GM23338 (cell line): ENCODE measurements around the gene FAM83F. TPM values are rescaled to one million over a fixed set of nuclear protein-coding genes. Genes with fewer than 3 reads are reported as not detected.

ENCODE experiments used
- ATAC-seq: fragments of 200-7000 bp; cut with Tn5 transposase; 3 replicates; pipeline ENCODE4 v1.9.1; 2020
- DNase-seq: peaks from one replicate; pipeline ENCODE4 v3.0.0-alpha.2; 2015; ENCODE audit warnings: low spot score
- H2AFZ ChIP-seq: fragments of 200-600 bp; sonication (generic); 2 replicates; pipeline ENCODE4 v1.8.0; 2016; ENCODE audit warnings: antibody characterized with exemption, mild to moderate bottlenecking, moderate library complexity
- H3F3A ChIP-seq: fragments of 200-600 bp; sonication (generic); replicated peaks from 2 replicates; pipeline ENCODE4 v1.8.0; 2017; ENCODE audit warnings: antibody characterized with exemption, mixed run types, low read depth
- H3K27ac ChIP-seq: fragments of 200-600 bp; sonication (generic); 2 replicates; pipeline ENCODE4 v1.6.1; 2016; ENCODE audit warnings: low read depth
- H3K27me3 ChIP-seq: fragments of 200-600 bp; sonication (generic); 2 replicates; pipeline ENCODE4 v1.8.0; 2016; ENCODE audit warnings: mild to moderate bottlenecking, mixed run types, moderate library complexity; ENCODE audit not compliant: insufficient read depth
- H3K36me3 ChIP-seq: fragments of 200-600 bp; sonication (generic); 2 replicates; pipeline ENCODE4 v1.8.0; 2016; ENCODE audit warnings: mild to moderate bottlenecking; ENCODE audit not compliant: insufficient read depth
- H3K4me1 ChIP-seq: fragments of 200-600 bp; sonication (generic); 2 replicates; pipeline ENCODE4 v1.8.0; 2016; ENCODE audit warnings: mild to moderate bottlenecking, moderate library complexity; ENCODE audit not compliant: insufficient read depth
- H3K4me2 ChIP-seq: fragments of 200-600 bp; sonication (generic); 2 replicates; pipeline ENCODE4 v1.7.1; 2017; ENCODE audit warnings: mixed run types
- H3K4me3 ChIP-seq: fragments of 200-600 bp; sonication (generic); 2 replicates; pipeline ENCODE4 v1.6.1; 2016; ENCODE audit warnings: mixed run types
- H3K79me2 ChIP-seq: fragments of 200-600 bp; sonication (generic); replicated peaks from 2 replicates; pipeline ENCODE4 v1.8.0; 2017; ENCODE audit warnings: mild to moderate bottlenecking; ENCODE audit not compliant: insufficient read depth
- H3K9me2 ChIP-seq: fragments of 200-600 bp; sonication (generic); 2 replicates; pipeline ENCODE4 v1.8.0; 2017; ENCODE audit not compliant: insufficient read depth
- H4K20me1 ChIP-seq: fragments of 200-600 bp; sonication (generic); replicated peaks from 2 replicates; pipeline ENCODE4 v1.8.0; 2017; ENCODE audit warnings: mild to moderate bottlenecking; ENCODE audit not compliant: insufficient read depth
- H3K27ac Mint-ChIP-seq: 2 replicates; pipeline ENCODE4 v1.8.0; 2020; ENCODE audit warnings: inconsistent platforms, mild to moderate bottlenecking, moderate library complexity, mixed read lengths
- H3K27me3 Mint-ChIP-seq: 3 replicates; pipeline ENCODE4 v1.8.0; 2022; ENCODE audit warnings: low read depth, mild to moderate bottlenecking, moderate library complexity, mixed read lengths, inconsistent platforms; ENCODE audit not compliant: insufficient read depth, poor library complexity
- H3K36me3 Mint-ChIP-seq: 3 replicates; pipeline ENCODE4 v1.8.0; 2021; ENCODE audit warnings: low read depth, mild to moderate bottlenecking, inconsistent platforms, moderate library complexity, mixed read lengths
- H3K4me1 Mint-ChIP-seq: 3 replicates; pipeline ENCODE4 v1.8.0; 2020; ENCODE audit warnings: mild to moderate bottlenecking, inconsistent platforms, mixed read lengths
- H3K4me3 Mint-ChIP-seq: 3 replicates; pipeline ENCODE4 v1.8.0; 2021; ENCODE audit warnings: moderate library complexity, mild to moderate bottlenecking, inconsistent platforms, mixed read lengths
- H3K9me3 Mint-ChIP-seq: 3 replicates; pipeline ENCODE4 v1.8.0; 2020; ENCODE audit warnings: moderate library complexity, mild to moderate bottlenecking, inconsistent platforms, mixed read lengths
- CREB1 ChIP-seq: fragments of 250-450 bp; sonication (Bioruptor Pico); IDR thresholded peaks from 2 replicates; pipeline ENCODE4 v1.5.0; 2020; ENCODE audit warnings: low read depth, mild to moderate bottlenecking, moderate library complexity
- NANOG ChIP-seq: IDR thresholded peaks from 2 replicates; pipeline ENCODE4 v1.6.1; 2016; ENCODE audit warnings: antibody characterized with exemption, borderline replicate concordance
- POLR2AphosphoS5 ChIP-seq: IDR thresholded peaks from 2 replicates; pipeline ENCODE4 v1.6.1; 2016; ENCODE audit warnings: antibody characterized with exemption, low read depth
- ZNF331 ChIP-seq: fragments of 250-450 bp; sonication (Bioruptor Pico); IDR thresholded peaks from 2 replicates; pipeline ENCODE4 v1.5.0; 2020; ENCODE audit warnings: low read depth, mild to moderate bottlenecking, moderate library complexity
- polyA plus RNA-seq: library from polyadenylated mRNA; unstranded; fragments of >200 nt; fragmentation: Nextera tagmentation; extraction: Ambion mirVana; gene quantifications from 2 replicates; pipeline ENCODE4 v1.2.1, GENCODE V29; 2016
- total RNA-seq: library from RNA; depleted of rRNA; stranded (reverse); fragments of >200 nt; shearing (Covaris generic); gene quantifications from 2 replicates; pipeline ENCODE4 v1.2.3, GENCODE V29; 2014
- TF ChIP-seq, protein P1 (sequence below): IDR thresholded peaks from one replicate; pipeline ENCODE4 v1.6.1; 2018; ENCODE audit warnings: antibody characterized with exemption; ENCODE audit not compliant: unreplicated experiment
- TF ChIP-seq, protein P2 (sequence below), 2 experiments: fragments of 200-600 bp in 1 of 2; sonication (generic) in 1 of 2; conservative IDR thresholded peaks; 2 replicates each; pipeline versions ENCODE4 v1.5.1 to v1.6.1; 2016 to 2017; ENCODE audit warnings: antibody characterized with exemption in 2 of 2, low read depth in 2 of 2, mild to moderate bottlenecking in 2 of 2, moderate library complexity in 1 of 2
- TF ChIP-seq, protein P3 (sequence below): IDR thresholded peaks from 2 replicates; pipeline ENCODE4 v1.6.1; 2016; ENCODE audit warnings: antibody characterized with exemption

FAM83F gene
- total and polyA plus RNA-seq, 2 experiments from 2014 or later = 3.7 to 15.9 TPM

DNA sequence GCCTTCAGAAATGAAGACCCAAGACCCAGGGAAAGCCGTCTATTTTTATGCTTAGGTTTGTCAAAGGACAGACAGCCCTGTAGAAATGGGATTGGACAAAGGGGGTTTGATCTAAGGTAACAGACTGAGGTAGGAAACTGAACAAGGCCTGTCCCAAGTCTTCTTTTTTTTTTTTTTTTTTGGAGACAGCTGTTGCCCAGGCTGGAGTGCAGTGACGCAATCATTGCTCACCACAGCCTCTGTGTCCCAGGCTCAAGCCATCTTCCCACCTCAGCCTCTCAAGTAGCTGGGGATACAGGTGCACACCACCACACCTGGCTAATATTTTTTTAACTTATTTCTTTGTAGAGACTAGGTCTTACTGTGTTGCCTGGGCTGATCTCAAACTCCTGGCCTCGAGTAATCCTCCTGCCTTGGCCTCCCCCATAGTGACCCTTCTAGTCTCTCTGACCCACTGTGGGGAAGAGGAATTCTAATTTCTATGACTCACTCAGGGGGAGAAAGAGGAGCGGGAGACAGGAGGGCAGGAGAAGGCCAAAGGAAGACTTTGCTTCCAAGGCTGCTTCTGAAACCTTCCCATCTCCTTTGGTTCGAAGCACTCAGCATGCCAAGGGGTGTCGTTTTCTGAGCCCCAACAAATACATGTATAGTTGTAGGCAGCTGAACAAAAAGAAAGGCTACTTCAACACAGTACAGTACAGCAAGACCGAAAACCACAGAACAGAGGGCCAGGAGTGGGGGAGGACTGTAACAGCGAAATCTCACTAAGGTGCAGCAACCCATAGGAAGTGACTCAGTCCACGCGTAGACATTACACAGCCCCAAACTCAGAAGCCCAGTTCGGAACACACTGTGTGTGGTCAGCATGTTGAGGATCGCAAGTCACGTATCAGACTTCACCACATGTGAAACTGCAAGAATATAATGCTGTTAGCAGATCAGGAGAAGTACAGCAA is 33.7 kb upstream of the FAM83F start:
- Histone ChIP-seq H4K20me1 (no peaks in the 10 kb centered on the region), H3K9me2 (no peaks in the 10 kb centered on the region), H3F3A (no peaks in the 10 kb centered on the region), H3K4me3 (no peak overlapping the region), H3K4me1 (peaks cover 4% of the 10 kb centered on the region; the same call in 1 of the 2 replicates), H3K79me2 (no peaks in the 10 kb centered on the region), H3K36me3 (no peaks in the 10 kb centered on the region), H3K4me2 (no peak overlapping the region), H3K27ac (no peak overlapping the region), H2AFZ (0 out of 2 replicates have a peak overlapping the region, but pooled peaks have one; percentile 38), H3K27me3 (no peaks in the 10 kb centered on the region)
- Mint-ChIP-seq H3K4me3 (no peak overlapping the region), H3K27me3 (peaks cover 12% of the 10 kb centered on the region), H3K9me3 (peaks cover 3% of the 10 kb centered on the region; the same call in 1 of the 3 replicates), H3K27ac (no peak overlapping the region), H3K36me3 (no peaks in the 10 kb centered on the region), H3K4me1 (peaks cover 29% of the 10 kb centered on the region)
- no peak for ATAC-seq
- no peak for TF ChIP-seq CREB1 (CRISPR knock-in tag)
- TF ChIP-seq, protein P1, sequence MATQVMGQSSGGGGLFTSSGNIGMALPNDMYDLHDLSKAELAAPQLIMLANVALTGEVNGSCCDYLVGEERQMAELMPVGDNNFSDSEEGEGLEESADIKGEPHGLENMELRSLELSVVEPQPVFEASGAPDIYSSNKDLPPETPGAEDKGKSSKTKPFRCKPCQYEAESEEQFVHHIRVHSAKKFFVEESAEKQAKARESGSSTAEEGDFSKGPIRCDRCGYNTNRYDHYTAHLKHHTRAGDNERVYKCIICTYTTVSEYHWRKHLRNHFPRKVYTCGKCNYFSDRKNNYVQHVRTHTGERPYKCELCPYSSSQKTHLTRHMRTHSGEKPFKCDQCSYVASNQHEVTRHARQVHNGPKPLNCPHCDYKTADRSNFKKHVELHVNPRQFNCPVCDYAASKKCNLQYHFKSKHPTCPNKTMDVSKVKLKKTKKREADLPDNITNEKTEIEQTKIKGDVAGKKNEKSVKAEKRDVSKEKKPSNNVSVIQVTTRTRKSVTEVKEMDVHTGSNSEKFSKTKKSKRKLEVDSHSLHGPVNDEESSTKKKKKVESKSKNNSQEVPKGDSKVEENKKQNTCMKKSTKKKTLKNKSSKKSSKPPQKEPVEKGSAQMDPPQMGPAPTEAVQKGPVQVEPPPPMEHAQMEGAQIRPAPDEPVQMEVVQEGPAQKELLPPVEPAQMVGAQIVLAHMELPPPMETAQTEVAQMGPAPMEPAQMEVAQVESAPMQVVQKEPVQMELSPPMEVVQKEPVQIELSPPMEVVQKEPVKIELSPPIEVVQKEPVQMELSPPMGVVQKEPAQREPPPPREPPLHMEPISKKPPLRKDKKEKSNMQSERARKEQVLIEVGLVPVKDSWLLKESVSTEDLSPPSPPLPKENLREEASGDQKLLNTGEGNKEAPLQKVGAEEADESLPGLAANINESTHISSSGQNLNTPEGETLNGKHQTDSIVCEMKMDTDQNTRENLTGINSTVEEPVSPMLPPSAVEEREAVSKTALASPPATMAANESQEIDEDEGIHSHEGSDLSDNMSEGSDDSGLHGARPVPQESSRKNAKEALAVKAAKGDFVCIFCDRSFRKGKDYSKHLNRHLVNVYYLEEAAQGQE = no peak
- TF ChIP-seq POLR2AphosphoS5 = no peak
- no peak for DNase-seq

DNA sequence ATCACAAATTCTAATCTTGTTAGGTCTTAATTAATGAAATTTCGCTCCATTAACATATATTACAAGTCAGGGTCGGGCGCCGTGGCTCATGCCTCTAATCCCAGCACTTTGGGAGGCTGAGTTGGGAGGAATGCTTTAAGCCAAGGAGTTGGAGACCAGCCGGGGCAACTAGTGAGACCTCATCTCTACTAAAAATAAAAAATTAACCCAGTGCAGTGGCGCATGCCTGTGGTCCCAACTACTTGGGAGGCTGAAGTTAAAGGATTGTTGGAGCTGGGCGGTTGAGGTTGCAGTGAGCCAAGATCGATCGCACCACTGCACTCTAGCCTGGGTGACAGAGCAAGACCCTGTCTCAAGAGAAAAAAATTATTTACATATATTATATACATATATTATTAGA is 32.7 kb upstream of the FAM83F start:
- Mint-ChIP-seq H3K36me3 (no peaks in the 10 kb centered on the region), H3K27me3 (peaks cover 10% of the 10 kb centered on the region), H3K27ac (no peak overlapping the region), H3K4me3 (no peak overlapping the region), H3K4me1 (peaks cover 25% of the 10 kb centered on the region), H3K9me3 (peaks cover 3% of the 10 kb centered on the region; the same call in 1 of the 3 replicates)
- Histone ChIP-seq H4K20me1 (no peaks in the 10 kb centered on the region), H3K27me3 (no peaks in the 10 kb centered on the region), H2AFZ (no peak overlapping the region), H3K4me1 (peaks cover 4% of the 10 kb centered on the region; the same call in 1 of the 2 replicates), H3K36me3 (no peaks in the 10 kb centered on the region), H3K79me2 (no peaks in the 10 kb centered on the region), H3K4me3 (no peak overlapping the region), H3K27ac (no peak overlapping the region), H3K9me2 (no peaks in the 10 kb centered on the region), H3F3A (no peaks in the 10 kb centered on the region), H3K4me2 (no peak overlapping the region)
- DNase-seq = no peak
- ATAC-seq = no peak
- no peak for TF ChIP-seq ZNF331 (CRISPR knock-in tag)
- TF ChIP-seq NANOG = no peak
- TF ChIP-seq, protein P2, sequence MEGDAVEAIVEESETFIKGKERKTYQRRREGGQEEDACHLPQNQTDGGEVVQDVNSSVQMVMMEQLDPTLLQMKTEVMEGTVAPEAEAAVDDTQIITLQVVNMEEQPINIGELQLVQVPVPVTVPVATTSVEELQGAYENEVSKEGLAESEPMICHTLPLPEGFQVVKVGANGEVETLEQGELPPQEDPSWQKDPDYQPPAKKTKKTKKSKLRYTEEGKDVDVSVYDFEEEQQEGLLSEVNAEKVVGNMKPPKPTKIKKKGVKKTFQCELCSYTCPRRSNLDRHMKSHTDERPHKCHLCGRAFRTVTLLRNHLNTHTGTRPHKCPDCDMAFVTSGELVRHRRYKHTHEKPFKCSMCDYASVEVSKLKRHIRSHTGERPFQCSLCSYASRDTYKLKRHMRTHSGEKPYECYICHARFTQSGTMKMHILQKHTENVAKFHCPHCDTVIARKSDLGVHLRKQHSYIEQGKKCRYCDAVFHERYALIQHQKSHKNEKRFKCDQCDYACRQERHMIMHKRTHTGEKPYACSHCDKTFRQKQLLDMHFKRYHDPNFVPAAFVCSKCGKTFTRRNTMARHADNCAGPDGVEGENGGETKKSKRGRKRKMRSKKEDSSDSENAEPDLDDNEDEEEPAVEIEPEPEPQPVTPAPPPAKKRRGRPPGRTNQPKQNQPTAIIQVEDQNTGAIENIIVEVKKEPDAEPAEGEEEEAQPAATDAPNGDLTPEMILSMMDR (conservative IDR thresholded peaks at IDR 0.05; ENCODE audit: low read depth in 2 of 2) = no peak
- TF ChIP-seq, protein P3, sequence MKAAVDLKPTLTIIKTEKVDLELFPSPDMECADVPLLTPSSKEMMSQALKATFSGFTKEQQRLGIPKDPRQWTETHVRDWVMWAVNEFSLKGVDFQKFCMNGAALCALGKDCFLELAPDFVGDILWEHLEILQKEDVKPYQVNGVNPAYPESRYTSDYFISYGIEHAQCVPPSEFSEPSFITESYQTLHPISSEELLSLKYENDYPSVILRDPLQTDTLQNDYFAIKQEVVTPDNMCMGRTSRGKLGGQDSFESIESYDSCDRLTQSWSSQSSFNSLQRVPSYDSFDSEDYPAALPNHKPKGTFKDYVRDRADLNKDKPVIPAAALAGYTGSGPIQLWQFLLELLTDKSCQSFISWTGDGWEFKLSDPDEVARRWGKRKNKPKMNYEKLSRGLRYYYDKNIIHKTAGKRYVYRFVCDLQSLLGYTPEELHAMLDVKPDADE = no peak
